Ovary (tissue), 9 donors: ENCODE results near the gene TNKS2. TPM values are rescaled to one million over a fixed set of nuclear protein-coding genes. Genes with fewer than 3 reads are reported as not detected.
A peak's percentile ranks its signal among the peaks of the same experiment; 100 is the strongest.

Experiments
- DNase-seq, 5 donors: peaks; one replicate each; pipeline ENCODE4 v3.0.0-alpha.2; 2019 to 2020
- H3K27ac ChIP-seq, 2 donors: fragments of 200-600 bp; one replicate each; pipeline versions ENCODE4 v1.5.1 to v1.8.0; 2019 to 2022
- H3K27me3 ChIP-seq: fragments of 200-600 bp; one replicate; pipeline ENCODE4 v1.8.0; 2022
- H3K36me3 ChIP-seq: fragments of 200-600 bp; sonication (generic); one replicate; pipeline ENCODE4 v1.5.1; 2019
- H3K4me1 ChIP-seq: one replicate; pipeline ENCODE4 v1.8.1; 2013; ENCODE audit warnings: mild to moderate bottlenecking, moderate library complexity; ENCODE audit not compliant: insufficient read depth
- H3K4me3 ChIP-seq: fragments of 200-600 bp; sonication (generic); one replicate; pipeline ENCODE4 v1.5.1; 2017
- H3K9me3 ChIP-seq, 2 donors: fragments of 200-600 bp in 1 of 2; sonication (generic) in 1 of 2; one replicate each; pipeline versions ENCODE4 v1.5.1 to v1.8.1; 2013 to 2019; ENCODE audit warnings: mild to moderate bottlenecking in 1 of 2, moderate library complexity in 1 of 2
- EP300 ChIP-seq: sonication (generic); formaldehyde crosslinking; IDR thresholded peaks from one replicate; pipeline ENCODE4 v1.6.1; 2017; ENCODE audit warnings: antibody characterized with exemption
- POLR2A ChIP-seq: fragments of 450-650 bp; IDR thresholded peaks from one replicate; pipeline ENCODE4 v1.6.1; 2017; ENCODE audit warnings: antibody characterized with exemption, mild to moderate bottlenecking, moderate library complexity
- WGBS, 3 donors: extraction: QIAGEN DNeasy Blood & Tissue Kit in 1 of 3; methylation state at CpG; one replicate each; pipeline versions ENCODE4 v1.1.5 to v1.1.7; 2013 to 2017; 5-methylcytosine and 5-hydroxymethylcytosine counted together
- intact Hi-C, 4 donors: fragments of 100-400 bp; cut with DNase I; formaldehyde crosslinking; loops; one replicate each; pipeline versions ENCODE4 v1.11.0 to v1.15.1; 2022 to 2023
- polyA plus RNA-seq, 2 donors: library from polyadenylated mRNA; stranded (reverse); fragments of 200-250 nt in 1 of 2; fragments of 350-450 nt in 1 of 2; fragmentation: Illumina TruSeq in 1 of 2; extraction: RNeasy Lipid Tissue Mini Kit (QIAGEN cat#74804) in 1 of 2; gene quantifications; one replicate each; pipeline ENCODE4 v1.2.3, GENCODE V29; 2013 to 2014
- total RNA-seq, 7 donors: library from RNA; depleted of rRNA in 2 of 7; stranded (reverse); fragments of >200 nt in 2 of 7; fragmentation: NEBNext Ultra II Directional in 3 of 7; extraction: Animal tissue kit (Norgen Biotek cat#: 25700) in 3 of 7; gene quantifications; one replicate each; pipeline versions ENCODE4 v1.1.0 to v1.2.4, GENCODE V29; 2016 to 2023
- TF ChIP-seq, protein P1 (sequence below), 3 donors: fragments of 450-650 bp in 2 of 3; fragments of 200-600 bp in 1 of 3; IDR thresholded peaks; one replicate each; pipeline versions ENCODE4 v1.5.1 to v1.8.0; 2016 to 2022; ENCODE audit warnings: antibody characterized with exemption in 3 of 3, mild to moderate bottlenecking in 1 of 3
- donor health status: DM: no; HTN: no; CAD: no; lungs with moderate emphysema.
- donor health status: DM: no; HTN: no; CAD: no.
- donor health status: Bipolar disorder and iron deficiency.
- donor health status: DM: yes; HTN: yes; CAD: no.
- donor health status: DM: no; HTN: no; CAD: no.
- donor health status: DM: yes; HTN: yes; CAD: no.

Gene TNKS2
- total and polyA plus RNA-seq, 9 donors = 19.4 to 52.6 (median 42.8) TPM

DNA sequence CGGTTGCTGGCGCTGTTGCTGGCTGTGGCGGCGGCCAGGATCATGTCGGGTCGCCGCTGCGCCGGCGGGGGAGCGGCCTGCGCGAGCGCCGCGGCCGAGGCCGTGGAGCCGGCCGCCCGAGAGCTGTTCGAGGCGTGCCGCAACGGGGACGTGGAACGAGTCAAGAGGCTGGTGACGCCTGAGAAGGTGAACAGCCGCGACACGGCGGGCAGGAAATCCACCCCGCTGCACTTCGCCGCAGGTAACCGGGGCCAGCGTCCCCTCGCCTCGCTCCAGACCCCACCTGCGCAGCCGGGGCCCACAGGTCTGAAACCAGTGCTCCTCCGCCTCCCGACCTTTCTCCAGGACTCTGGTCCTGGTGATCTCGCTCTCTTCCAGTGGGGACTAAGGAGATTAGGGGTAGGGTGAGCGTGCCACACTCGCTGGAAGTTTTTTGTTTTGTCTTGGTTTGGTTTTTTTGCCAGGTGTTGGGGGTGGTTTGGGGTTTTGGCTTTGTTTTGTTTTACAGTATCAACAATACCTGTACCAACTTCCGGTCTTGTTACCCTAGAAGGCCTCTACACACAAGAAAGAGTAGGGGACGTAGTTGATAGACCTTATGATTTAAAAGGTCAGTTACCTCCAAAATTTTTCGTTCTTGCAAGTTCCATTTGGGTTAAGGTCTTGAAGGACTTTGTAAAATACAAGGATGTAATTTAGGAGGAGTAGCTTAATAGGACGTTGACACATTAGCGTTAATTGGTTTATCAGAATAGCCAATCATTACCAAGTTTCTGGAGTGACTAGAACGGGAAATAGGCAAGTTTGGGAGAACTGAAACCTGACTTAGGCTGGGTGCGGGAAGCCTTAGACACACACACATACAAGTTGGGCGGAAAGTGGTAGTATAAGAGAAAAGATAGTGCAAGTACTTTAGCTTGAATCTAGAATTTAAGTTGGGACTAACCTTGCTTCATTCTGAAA, 704 bp downstream of the TNKS2 start:
- Histone ChIP-seq H3K4me1 (peaks cover 6% of the 10 kb centered on the region), H3K27me3 (no peaks in the 10 kb centered on the region), H3K36me3 (no peaks in the 10 kb centered on the region), H3K4me3 (peak overlapping the region; percentile 81), H3K27ac (peak overlapping the region; percentile 95), H3K9me3 (no peaks in the 10 kb centered on the region)
- WGBS, 3 donors = 0 to 1% (median 1%) methylated on average over 22 to 54 of the region's 54 CpGs
- TF ChIP-seq EP300 = no peak
- TF ChIP-seq, protein P1, sequence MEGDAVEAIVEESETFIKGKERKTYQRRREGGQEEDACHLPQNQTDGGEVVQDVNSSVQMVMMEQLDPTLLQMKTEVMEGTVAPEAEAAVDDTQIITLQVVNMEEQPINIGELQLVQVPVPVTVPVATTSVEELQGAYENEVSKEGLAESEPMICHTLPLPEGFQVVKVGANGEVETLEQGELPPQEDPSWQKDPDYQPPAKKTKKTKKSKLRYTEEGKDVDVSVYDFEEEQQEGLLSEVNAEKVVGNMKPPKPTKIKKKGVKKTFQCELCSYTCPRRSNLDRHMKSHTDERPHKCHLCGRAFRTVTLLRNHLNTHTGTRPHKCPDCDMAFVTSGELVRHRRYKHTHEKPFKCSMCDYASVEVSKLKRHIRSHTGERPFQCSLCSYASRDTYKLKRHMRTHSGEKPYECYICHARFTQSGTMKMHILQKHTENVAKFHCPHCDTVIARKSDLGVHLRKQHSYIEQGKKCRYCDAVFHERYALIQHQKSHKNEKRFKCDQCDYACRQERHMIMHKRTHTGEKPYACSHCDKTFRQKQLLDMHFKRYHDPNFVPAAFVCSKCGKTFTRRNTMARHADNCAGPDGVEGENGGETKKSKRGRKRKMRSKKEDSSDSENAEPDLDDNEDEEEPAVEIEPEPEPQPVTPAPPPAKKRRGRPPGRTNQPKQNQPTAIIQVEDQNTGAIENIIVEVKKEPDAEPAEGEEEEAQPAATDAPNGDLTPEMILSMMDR (IDR thresholded peaks at IDR 0.05) = no peak
- TF ChIP-seq POLR2A = no peak
- intact Hi-C loops = no loop called here
- peak in 2 of 5 donors; percentile 35 to 53 for DNase-seq

GRCh38 chr10:91799612-91799975, 1.4 kb downstream of the TNKS2 start:
- intact Hi-C loops = no loop called here
- peaks cover 6% of the 10 kb centered on the region for H3K4me1 ChIP-seq
- 9 to 18% (median 10%) methylated on average over 4 of the region's 4 CpGs for WGBS, 3 donors
- DNase-seq = no peak
- TF ChIP-seq, protein P1 (IDR thresholded peaks at IDR 0.05) = no peak
- TF ChIP-seq EP300 = no peak
- H3K9me3 ChIP-seq = no peaks in the 10 kb centered on the region
- peak overlapping the region; percentile 81 for H3K4me3 ChIP-seq
- no peaks in the 10 kb centered on the region for H3K27me3 ChIP-seq
- H3K36me3 ChIP-seq = no peaks in the 10 kb centered on the region
- peak overlapping the region in 1 of 2 donors; percentile 95 for H3K27ac ChIP-seq

DNA sequence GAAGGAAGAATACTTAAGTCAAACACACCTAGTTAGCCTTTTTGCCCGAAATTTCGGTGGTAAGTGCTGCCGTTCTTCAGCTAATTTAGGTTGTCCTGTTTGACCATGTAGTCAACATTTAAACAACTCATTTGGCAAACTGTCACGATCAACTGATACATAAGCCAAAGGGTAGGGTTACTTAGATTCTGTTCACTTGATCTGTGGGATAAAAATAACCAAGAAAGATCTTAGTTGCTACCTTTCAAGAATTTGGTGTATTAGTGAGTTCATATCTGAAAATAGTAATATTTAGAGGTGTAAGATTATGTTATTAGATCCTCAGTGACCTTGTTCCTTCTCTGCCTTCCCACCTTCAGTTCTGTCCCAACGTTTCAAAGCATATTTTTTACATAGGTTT, 2.0 kb downstream of the TNKS2 start:
- WGBS, 3 donors = 15 to 45% (median 25%) methylated on average over 5 of the region's 5 CpGs
- no peak for DNase-seq
- intact Hi-C loops = no loop called here
- TF ChIP-seq, protein P1 (IDR thresholded peaks at IDR 0.05) = no peak
- TF ChIP-seq EP300 = no peak
- TF ChIP-seq POLR2A = no peak
- no peaks in the 10 kb centered on the region for H3K27me3 ChIP-seq
- H3K27ac ChIP-seq = no peak overlapping the region
- H3K9me3 ChIP-seq = no peaks in the 10 kb centered on the region
- H3K4me3 ChIP-seq = peak overlapping the region; percentile 81
- no peaks in the 10 kb centered on the region for H3K36me3 ChIP-seq
- H3K4me1 ChIP-seq = peaks cover 6% of the 10 kb centered on the region

DNA sequence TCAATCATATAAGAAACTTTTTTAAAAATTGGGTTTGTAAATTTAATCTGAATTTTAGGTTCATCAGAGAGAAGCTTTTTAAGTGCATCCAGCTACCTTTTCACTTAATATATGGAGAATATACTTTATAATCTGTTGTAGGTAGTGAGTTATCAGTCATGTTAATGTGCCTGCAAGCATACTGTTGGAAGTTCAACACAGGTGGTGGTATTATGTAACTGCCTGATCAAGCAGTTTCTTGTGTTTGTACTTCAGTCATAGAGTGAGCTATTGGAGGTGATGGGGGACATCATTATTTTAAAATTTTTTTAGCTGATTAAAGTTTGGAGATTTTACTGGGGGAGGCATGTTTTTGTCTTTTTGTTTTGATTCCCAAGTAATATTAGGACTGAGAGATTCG, 2.5 kb downstream of the TNKS2 start:
- Histone ChIP-seq H3K36me3 (no peaks in the 10 kb centered on the region), H3K4me1 (peaks cover 8% of the 10 kb centered on the region), H3K9me3 (no peaks in the 10 kb centered on the region), H3K27me3 (no peaks in the 10 kb centered on the region), H3K27ac (no peak overlapping the region), H3K4me3 (no peak overlapping the region)
- TF ChIP-seq EP300 = no peak
- no peak for TF ChIP-seq POLR2A
- TF ChIP-seq, protein P1 (IDR thresholded peaks at IDR 0.05) = no peak
- WGBS, 3 donors = 12 to 30% (median 16%) methylated on average over 1 of the region's 1 CpG
- DNase-seq = no peak
- intact Hi-C loops = no loop called here
